HG02798 (cell line): ENCODE data around the gene SYNE2.
A peak's percentile ranks its signal among the peaks of the same experiment; 100 is the strongest.

Source experiments
- ATAC-seq: cut with Tn5 transposase; IDR thresholded peaks from one replicate; pipeline ENCODE4 v1.9.1; 2021; ENCODE audit warnings: mild to moderate bottlenecking; ENCODE audit not compliant: unreplicated experiment, poor library complexity

SYNE2 gene

DNA sequence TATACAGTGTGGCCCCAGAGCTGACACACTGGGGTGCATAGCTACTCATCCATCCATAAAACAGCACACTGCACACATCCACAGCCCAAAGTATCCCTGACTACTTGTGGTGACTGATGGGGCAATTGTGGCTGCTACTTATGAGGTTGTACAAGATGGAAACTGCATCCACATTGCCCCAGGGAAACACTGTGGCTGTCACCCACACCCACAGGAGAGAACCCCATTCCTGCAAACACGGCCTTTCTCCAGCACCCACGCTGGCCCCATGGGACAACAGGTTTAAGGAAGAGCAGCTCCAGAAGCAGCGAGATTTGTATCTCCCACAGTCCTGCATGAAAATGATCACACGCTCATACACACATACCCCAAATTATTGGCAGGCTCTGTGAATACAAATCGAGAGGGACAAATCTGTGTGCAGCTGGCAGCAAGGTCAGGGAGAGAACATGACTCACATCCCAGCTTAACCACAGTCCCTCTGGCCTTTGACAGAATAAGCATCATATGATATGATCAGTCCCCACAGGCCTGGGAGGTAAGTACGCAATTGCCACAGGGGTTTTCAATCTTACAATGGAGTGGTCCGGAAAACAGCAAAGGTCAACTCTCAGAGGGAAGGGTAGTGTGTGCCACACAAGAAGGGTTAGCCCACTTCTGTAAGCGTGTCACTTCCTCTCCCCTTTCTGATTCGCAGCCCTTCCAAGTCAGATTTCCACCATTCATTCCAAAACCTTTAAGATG, 379.5 kb downstream of the SYNE2 start:
- peak; percentile 46 for ATAC-seq

DNA sequence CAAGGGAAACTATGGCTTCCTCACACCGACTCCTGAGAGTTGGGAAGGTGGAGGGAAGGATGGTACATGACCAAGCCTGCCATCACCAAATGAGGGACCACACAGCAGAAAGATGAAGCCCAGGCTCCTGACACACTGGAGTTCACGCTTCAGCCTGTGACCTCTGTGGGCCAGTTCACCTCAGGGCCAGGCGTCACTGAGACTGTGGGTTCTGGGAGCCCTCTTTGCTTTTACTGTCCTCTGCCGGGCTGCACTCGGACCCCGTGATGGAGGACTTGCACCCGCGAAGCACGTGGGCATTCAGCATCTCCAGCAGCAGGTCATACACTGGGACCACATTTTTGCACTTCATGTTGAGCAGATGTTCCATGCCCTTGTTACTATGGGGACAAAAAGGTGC, 380.1 kb downstream of the SYNE2 start:
- no peak for ATAC-seq

DNA sequence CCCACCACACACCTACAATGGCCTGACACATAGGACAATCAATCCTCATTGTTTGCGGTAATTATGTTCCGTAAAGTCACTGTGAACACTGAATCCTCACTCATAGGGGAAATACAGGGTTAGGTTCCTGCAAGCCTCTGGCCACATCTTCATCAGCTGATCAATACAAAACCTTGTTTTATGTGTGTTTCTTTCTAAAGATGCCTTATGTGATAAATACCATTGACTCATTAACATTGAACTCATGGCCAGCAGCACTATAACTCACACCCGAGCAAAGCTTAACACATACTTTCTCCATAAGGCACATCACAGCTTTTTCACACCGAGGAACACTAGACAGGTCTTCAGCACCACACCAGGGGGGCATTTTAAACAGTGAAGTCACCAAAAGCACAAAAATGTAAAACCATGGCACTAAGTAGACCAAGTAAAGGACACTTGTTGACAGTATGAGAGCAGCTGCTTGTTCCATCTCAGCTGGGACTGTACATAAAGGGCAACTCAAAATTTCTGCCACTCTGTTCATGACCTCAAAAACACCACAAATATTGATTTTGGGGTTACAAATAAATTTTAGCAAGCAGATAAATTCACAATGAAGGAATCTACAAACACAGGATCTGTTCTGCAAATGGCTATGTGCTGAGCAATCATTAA, 380.9 kb downstream of the SYNE2 start:
- no peak for ATAC-seq

DNA sequence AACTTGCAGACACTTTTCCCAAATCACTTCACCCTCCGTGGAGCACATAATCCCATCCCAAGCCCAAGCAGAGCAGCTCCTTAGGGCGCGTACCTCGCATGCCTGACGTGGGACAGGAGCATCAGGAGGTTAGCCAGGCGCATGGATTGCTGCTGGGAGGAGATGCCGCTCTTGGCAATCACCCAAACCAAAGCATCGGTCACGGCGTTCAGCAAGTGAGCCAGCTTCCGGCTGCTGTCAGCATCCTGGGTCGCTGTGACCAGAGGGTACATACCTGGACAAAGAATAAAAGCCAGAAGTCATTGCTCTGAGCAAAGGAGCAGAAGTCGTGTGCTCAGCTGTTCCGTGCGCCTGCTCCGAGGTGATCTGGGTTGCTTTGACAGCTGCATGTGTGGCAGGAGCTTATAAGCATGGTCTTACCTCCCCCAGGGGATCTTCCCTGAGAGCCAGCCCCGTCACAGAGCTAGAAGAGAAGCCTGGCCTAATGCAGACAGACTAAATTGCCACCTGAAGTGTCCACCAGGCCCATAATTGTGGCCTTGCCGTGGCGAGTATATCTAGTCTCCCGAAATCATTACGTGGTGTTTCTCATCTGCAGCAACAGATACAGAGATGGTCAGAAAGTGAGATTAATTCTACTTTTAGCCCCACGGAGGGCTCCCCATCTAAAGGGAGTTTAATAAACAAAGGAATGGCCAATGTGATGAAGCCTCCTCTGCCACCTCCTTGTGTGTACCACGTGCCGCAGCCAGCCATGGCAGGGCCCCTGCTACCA, 382.3 kb downstream of the SYNE2 start:
- ATAC-seq: peak; percentile 4

DNA sequence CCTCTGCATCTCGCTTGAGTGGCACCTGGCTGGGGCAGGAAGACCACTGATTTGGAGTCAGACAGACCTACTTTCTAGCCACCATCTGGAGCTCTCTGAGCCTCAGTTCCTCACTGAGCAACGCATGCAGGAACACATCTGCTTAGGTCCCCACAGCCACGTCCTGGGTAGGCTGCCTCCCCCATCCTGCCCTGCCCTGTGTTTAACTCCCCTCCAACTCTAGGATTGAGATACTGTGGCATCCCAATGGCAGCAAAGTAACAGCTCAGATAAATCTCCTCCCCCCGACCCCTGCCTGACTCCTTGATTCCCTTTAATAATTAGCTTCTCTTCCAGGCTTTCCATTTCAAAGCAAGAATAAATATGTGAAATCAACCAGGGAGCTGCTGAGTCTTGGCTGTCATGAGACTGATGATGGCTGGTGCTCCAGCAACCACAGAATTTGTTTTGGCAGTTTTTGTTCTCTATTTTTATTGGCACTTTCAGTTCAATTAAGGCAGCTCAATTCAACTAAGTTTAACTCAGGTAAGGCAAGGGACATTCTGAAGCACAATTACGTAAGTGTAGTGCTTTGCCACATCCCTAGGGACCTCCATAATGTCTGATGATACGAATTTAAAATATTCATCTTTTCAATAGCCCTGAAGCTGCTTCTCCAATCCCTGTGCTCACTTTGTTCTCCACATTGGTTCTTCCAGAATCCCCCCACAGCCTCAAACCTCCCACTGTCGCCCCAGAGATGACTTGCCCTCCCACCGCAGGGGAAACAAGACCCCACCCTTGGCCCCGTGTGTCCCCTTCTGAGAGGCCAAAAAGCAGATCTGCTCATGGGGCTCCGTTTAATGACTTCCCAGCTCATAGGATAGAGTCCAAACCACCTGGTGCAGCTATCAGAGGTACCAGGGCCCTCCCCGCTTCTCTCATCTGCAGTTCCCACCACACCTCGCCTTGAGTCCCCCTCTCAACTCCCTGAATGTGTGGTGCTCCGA, 383.1 kb downstream of the SYNE2 start:
- ATAC-seq: peak; percentile 71

DNA sequence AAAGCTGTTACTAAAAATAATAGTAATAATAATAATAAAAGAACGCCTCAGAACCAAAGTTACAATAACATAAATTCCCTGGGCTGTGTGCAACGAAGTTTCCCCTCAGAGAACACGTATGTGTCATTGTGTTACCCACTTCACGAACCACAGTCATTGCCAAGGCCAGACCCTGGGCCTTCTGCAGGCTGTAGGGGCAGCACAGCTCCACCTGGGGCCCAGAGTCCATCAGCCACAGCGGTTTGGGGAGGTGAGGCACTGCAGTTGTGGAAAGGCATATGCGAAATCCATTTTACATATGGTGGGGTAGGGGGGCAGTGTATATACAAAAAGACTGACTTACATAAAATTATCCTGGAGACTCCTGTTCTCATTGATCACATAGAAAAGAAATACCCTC, 385.2 kb downstream of the SYNE2 start:
- ATAC-seq: no peak

DNA sequence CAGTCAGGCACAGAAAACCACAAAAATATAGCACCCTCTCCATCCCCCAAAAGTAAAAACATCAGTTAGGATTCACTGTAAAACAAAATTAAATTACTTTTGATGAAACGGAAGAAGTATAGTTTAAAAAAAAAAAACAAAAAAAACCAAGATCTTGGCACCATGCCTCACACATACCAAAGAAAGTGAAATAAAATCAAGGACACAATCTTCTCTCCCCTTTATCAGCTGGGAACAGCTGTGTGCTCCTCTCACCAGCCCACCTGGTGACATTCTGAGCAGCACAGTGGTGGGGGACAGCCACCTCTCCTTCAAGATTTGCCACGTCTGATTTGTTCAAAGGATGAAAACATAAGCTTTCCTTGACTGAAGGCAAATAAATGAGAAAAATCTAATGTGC, 385.8 kb downstream of the SYNE2 start:
- ATAC-seq: no peak

DNA sequence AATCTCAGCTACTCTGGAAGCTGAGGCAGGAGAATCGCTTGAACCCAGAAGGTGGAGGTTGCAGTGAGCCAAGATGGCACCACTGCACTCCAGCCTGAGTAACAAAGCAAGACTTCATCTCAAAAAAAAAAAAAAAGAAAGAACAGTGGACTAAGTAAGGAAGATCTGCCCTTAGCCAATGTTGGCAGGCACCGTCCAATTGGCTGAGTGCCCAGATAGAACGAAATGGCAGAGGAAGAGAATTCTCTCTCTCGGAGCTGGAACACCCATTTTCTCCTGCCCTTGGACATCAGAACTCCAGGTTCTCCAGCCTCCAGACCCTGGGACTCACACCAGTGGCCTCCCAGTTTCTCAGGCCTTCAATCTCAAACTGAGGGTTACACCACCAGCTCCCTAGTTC, 391.5 kb downstream of the SYNE2 start:
- no peak for ATAC-seq

DNA sequence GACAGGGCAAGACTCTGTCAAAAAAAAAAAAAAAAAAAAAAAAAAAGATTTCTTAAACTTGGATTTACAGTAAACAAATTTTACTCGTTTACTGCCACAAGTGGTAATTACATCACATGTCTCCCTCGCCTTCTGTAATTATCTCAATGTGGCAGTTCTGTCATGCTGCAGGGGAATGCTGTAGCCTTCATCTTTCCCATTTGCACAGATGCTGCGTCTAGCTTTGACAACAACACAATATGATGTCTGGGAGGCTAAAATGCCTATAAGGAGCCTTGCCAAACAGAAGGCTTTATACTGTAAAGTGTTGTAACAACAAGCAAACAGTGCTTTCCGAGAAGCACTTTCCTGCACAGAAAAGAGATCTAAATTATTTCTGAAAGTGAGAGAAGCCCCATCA, 392.7 kb downstream of the SYNE2 start:
- no peak for ATAC-seq

DNA sequence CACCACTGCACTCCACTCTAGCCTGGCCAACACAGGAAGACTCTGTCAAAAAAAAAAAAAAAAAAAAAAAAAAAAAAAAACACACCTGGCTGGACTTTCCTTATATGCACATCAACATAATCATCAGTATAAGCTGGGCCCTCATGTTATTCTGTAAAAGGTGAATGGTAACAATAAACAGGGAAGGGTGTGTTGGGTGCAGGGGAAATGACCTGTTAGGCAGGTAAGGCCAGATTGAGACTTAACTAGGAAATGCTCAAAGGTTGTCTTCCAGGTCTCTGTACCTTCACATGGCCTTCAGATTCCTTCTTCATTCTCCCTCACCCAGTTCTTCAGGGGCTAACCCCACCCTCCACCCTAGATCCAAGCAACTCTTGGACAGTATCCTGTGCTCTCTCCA, 393.9 kb downstream of the SYNE2 start:
- ATAC-seq: no peak

DNA sequence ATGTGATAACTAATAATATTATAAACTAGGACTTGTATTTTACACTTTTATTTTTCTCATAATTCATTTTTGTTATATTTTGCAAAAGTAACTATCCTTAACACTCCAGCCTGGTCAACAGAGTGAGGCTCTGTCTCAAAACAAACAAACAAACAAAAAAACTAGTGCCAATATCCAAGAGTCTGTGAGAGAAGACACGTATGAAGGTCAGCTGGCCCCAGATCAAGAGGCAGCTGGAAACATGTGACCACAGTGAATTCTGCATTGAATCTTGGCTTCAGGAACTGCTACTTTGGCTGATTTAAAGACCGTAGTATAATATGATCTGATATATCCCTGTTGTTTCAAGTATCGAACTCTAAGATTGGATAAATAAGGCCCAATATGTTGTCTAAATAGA, 394.4 kb downstream of the SYNE2 start:
- no peak for ATAC-seq

DNA sequence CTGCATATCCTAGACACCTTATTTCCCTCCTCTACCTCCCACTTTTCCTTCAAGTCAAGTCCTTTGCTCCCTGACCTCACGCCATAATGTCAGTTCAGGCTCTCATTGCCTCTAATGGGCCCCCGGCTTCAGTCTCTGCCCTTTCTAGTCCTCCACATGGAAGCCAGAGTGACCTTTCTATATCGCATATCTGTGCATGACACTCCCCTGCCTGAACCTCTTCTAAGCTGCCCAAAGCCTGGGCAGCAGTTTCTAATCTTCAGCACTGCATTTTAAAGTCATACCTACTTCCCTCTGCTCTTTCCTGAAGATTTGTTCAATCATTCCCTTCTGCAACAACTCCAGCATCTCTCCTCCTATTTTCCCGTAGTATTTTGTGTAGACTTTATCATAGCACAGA, 395.9 kb downstream of the SYNE2 start:
- no peak for ATAC-seq

DNA sequence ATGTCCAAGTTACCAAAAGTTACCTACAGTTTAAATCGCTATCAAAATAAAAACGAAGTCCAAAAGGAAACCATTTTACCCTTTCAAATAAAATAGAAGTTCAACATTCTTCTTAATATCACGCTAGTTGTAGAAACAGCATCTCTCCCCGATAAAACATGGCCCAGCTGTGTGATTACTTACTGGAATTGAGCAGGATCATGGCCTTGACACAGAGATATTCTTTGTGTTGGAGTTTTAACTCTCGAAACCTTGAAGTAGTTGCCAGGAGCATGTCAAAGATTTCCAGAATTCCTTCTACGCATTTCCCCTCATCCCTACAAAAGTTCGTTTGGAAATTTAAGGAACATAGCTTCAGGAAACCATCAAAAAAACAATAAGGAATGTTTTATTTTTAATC, 396.6 kb downstream of the SYNE2 start:
- ATAC-seq: no peak

DNA sequence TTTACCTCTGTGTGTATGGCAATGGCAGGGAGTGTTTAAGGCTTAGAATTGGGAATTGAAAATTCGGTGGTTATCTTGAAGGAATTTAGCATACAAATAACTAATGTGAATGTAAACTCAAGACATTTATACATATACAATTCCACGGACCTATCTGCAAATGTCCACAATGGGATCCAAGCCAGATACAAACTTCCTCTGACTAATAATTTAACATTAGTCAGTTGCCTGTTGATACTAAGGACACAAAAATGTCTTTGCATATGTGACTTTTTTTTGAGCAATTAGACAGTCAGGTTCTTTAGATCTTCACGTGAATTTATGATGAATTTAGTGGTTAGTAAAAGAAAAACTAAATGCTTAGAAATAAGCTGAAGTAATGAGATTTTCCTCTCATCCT, 400.9 kb downstream of the SYNE2 start:
- ATAC-seq: no peak

DNA sequence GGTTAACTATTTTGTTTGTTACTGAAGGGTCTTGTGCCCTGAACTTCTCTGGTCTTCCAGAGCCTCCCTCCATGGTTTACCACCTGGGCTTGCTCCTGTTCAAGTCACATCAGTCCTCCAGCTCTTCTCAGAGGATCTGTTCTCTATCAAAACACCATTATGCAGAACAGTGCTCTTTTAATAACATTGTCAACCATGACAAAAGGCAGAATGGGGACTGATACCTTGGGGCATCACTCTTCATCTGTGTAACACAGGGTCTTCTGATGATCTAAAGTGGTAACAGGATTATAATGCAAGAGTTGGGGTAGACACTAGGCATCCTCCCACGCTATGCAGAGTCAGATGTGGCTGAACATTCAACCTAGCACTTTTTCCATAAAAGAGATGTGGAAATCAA, 403.0 kb downstream of the SYNE2 start:
- no peak for ATAC-seq

DNA sequence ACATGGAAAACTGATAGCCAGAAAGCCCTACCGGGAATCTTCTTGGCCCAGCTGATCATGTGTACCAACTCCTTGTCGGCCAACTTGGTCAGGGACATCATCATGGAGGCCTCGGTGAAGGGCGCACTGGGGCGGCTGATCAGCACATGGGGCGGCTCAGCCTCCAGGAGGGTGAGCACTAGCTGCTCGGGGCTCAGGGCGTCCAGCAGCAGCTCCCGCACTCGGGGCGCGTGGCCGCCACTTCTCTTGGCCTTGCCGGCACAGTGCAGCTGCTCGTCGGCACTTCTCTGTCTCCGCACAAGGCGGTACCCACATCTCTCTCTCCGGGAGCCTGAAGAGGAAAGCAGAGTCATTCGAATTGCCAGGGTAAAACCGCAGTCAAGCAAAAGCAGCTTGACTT, 407.6 kb downstream of the SYNE2 start:
- no peak for ATAC-seq

DNA sequence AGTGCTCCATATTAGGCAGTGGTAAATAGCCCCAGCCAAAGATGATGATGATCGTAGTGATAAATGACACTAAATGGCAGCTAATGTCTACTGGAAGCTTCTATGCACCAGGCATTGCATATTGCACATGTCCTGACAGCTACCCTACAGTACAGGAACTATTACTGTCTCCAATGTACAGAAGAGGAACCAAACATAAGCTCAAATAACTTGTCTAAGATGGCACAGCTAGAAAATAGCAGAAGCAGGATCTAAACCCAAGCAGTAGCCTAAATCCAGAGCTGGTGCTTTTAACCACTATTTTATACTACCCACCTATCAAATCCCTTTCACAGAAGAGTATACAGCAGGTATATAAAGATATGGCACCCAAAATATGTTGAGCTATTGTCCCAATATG, 412.4 kb downstream of the SYNE2 start:
- ATAC-seq: no peak

DNA sequence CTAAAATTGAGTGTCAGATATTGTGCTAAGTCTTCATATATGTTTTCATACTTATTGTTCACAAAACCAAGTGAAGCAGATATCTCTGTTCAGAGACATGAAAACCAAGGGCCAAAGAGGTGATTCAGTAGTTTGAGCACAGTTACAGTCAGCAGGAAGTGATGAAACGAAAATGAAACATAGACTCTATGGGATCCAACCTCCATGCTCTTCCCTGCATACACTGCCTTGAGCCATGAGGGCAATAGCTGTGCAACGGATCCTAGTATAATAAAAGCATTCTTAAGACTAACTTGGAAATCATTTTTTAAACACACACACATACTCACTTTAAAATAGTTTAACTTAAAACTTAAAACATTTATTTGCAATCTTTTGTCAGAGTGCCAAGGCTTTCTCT, 413.4 kb downstream of the SYNE2 start:
- no peak for ATAC-seq

DNA sequence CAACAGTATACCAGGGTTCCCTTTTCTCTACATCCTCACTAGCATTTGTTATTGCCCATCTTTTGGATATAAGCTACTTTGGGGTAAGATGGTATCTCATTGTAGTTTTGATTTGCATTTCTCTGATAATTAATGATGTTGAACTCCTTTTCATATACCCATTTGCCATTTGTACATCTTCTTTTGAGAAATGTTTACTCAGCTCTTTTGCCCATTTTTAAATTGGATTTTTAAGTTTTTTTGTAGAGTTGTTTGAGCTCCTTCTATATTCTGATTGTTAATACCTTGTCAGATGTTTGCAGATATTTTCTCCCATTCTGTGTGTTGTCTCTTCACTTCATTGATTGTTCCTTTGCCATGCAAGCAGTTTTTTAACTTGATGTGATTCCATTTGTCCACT, 419.2 kb downstream of the SYNE2 start:
- ATAC-seq: no peak
